IMR-90 (cell line): ENCODE measurements around the gene SRP14.
"Not testable (repeated sequence)": the region's sequence is repeated elsewhere in the genome, so short reads cannot be mapped to it uniquely, and the experiment has no call there.

Source experiments
- CTCF ChIP-seq: conservative IDR thresholded peaks from 2 replicates; pipeline ENCODE4 v1.5.1; 2012; ENCODE audit warnings: mild to moderate bottlenecking, low read depth, low read length, improper control_type of control experiment
- POLR2A ChIP-seq: IDR thresholded peaks from 2 replicates; pipeline ENCODE4 v1.6.1; 2012; ENCODE audit warnings: mild to moderate bottlenecking, low read depth, low read length
- RAD21 ChIP-seq: IDR thresholded peaks from 2 replicates; pipeline ENCODE4 v1.6.1; 2012; ENCODE audit warnings: low read length, improper control_type of control experiment
- SMC3 ChIP-seq: fragments of 150-350 bp; IDR thresholded peaks from 2 replicates; pipeline ENCODE4 v1.6.1; 2016; ENCODE audit warnings: low read depth, mild to moderate bottlenecking, antibody characterized with exemption, low read length, moderate library complexity
- USF2 ChIP-seq: fragments of 150-350 bp; IDR thresholded peaks from 2 replicates; pipeline ENCODE4 v1.6.1; 2017; ENCODE audit warnings: mild to moderate bottlenecking, antibody characterized with exemption, low read length, low read depth

- TF ChIP-seq USF2, CTCF, POLR2A, RAD21, SMC3: not testable (repeated sequence)
Observed at GRCh38 chr15:40073716-40074490, 34.9 kb upstream of the SRP14 start.
